ENCODE results near the gene AFAP1.

DNA sequence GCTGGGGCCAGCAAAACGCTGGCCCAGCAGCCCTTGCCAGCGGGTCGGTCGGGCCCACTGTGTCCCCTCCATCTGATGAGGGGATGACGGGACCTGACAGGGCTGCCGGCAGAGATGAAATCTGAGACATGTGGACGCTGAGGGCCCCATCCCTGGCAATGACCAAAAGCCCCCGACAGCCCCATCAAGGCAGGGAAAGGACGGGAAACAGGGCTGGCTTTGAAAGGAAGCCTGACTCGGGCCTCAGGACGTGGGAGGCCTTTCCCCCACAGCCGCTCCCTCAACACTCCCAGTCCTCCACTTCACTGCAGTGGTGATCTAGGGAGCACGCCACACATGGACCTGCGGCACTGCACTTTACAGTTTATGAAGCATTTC, 202.4 kb downstream of the AFAP1 start:
- TF ChIP-seq, protein P1, sequence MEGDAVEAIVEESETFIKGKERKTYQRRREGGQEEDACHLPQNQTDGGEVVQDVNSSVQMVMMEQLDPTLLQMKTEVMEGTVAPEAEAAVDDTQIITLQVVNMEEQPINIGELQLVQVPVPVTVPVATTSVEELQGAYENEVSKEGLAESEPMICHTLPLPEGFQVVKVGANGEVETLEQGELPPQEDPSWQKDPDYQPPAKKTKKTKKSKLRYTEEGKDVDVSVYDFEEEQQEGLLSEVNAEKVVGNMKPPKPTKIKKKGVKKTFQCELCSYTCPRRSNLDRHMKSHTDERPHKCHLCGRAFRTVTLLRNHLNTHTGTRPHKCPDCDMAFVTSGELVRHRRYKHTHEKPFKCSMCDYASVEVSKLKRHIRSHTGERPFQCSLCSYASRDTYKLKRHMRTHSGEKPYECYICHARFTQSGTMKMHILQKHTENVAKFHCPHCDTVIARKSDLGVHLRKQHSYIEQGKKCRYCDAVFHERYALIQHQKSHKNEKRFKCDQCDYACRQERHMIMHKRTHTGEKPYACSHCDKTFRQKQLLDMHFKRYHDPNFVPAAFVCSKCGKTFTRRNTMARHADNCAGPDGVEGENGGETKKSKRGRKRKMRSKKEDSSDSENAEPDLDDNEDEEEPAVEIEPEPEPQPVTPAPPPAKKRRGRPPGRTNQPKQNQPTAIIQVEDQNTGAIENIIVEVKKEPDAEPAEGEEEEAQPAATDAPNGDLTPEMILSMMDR (IDR thresholded peaks at IDR 0.05), result no peak
- no peak for TF ChIP-seq EZH2 (IDR thresholded peaks at IDR 0.05; ENCODE audit: borderline replicate concordance, insufficient read depth, low read depth, low read length, poor library complexity, severe bottlenecking)

All from B cell (primary cell).